Measurements from ENCODE around the gene PLXNA4.

- TF ChIP-seq RAD21 (CRISPR knock-in tag; conservative IDR thresholded peaks at IDR 0.05 in 1 of 2, IDR thresholded peaks at IDR 0.05 in 1 of 2) (no peak), ZNF436 (CRISPR knock-in tag; IDR thresholded peaks at IDR 0.05) (no peak), SIN3A (IDR thresholded peaks at IDR 0.05; ENCODE audit: borderline replicate concordance in 2 of 2, control insufficient read depth in 1 of 2, low read depth in 2 of 2, low read length in 2 of 2) (no peak), CEBPG (CRISPR knock-in tag; IDR thresholded peaks at IDR 0.05) (no peak), CEBPG (tag; conservative IDR thresholded peaks at IDR 0.05 in 1 of 2, IDR thresholded peaks at IDR 0.05 in 1 of 2) (no peak), MTF1 (CRISPR knock-in tag; IDR thresholded peaks at IDR 0.05; ENCODE audit: borderline replicate concordance) (no peak), TAF15 (IDR thresholded peaks at IDR 0.05; ENCODE audit: low read depth, low read length) (no peak), ZSCAN29 (IDR thresholded peaks at IDR 0.05) (no peak), PHF20 (IDR thresholded peaks at IDR 0.05; ENCODE audit: partially characterized antibody) (no peak), ZNF444 (CRISPR knock-in tag; IDR thresholded peaks at IDR 0.05) (no peak)
- TF ChIP-seq, protein P1, sequence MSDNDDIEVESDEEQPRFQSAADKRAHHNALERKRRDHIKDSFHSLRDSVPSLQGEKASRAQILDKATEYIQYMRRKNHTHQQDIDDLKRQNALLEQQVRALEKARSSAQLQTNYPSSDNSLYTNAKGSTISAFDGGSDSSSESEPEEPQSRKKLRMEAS (CRISPR knock-in tag; IDR thresholded peaks at IDR 0.05): no peak
- TF ChIP-seq, protein P2, sequence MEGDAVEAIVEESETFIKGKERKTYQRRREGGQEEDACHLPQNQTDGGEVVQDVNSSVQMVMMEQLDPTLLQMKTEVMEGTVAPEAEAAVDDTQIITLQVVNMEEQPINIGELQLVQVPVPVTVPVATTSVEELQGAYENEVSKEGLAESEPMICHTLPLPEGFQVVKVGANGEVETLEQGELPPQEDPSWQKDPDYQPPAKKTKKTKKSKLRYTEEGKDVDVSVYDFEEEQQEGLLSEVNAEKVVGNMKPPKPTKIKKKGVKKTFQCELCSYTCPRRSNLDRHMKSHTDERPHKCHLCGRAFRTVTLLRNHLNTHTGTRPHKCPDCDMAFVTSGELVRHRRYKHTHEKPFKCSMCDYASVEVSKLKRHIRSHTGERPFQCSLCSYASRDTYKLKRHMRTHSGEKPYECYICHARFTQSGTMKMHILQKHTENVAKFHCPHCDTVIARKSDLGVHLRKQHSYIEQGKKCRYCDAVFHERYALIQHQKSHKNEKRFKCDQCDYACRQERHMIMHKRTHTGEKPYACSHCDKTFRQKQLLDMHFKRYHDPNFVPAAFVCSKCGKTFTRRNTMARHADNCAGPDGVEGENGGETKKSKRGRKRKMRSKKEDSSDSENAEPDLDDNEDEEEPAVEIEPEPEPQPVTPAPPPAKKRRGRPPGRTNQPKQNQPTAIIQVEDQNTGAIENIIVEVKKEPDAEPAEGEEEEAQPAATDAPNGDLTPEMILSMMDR (IDR thresholded peaks at IDR 0.05 in 2 of 3, conservative IDR thresholded peaks at IDR 0.05 in 1 of 3; ENCODE audit: insufficient read depth in 2 of 3, low read depth in 1 of 3, low read length in 3 of 3): no peak
Observed at GRCh38 chr7:132089356-132089755, 486.9 kb downstream of the PLXNA4 start.
